Endothelial cell (in vitro differentiated cells): Measurements from ENCODE around the gene MCM8. TPM values are rescaled to one million over a fixed set of nuclear protein-coding genes. Genes with fewer than 3 reads are reported as not detected.

ENCODE experiments used
- DNase-seq: peaks from one replicate; pipeline ENCODE4 v3.0.0; 2021; ENCODE audit warnings: low spot score
- H3K27ac Mint-ChIP-seq: one replicate; pipeline ENCODE4 v1.8.0; 2021; ENCODE audit warnings: mixed read lengths, inconsistent platforms; ENCODE audit not compliant: unreplicated experiment
- H3K27me3 Mint-ChIP-seq: one replicate; pipeline ENCODE4 v1.8.0; 2021; ENCODE audit warnings: mild to moderate bottlenecking, moderate library complexity, mixed read lengths, inconsistent platforms; ENCODE audit not compliant: unreplicated experiment
- H3K36me3 Mint-ChIP-seq: one replicate; pipeline ENCODE4 v1.8.0; 2021; ENCODE audit warnings: mild to moderate bottlenecking, low read depth, mixed read lengths, inconsistent platforms; ENCODE audit not compliant: unreplicated experiment
- H3K4me1 Mint-ChIP-seq: one replicate; pipeline ENCODE4 v1.8.0; 2021; ENCODE audit warnings: mild to moderate bottlenecking, mixed read lengths, inconsistent platforms; ENCODE audit not compliant: unreplicated experiment
- H3K4me3 Mint-ChIP-seq: one replicate; pipeline ENCODE4 v1.8.0; 2021; ENCODE audit warnings: mild to moderate bottlenecking, mixed read lengths, inconsistent platforms; ENCODE audit not compliant: unreplicated experiment
- H3K9me3 Mint-ChIP-seq: one replicate; pipeline ENCODE4 v1.8.0; 2021; ENCODE audit warnings: mixed read lengths, inconsistent platforms; ENCODE audit not compliant: unreplicated experiment
- CTCF ChIP-seq: fragments of 200-600 bp; sonication (generic); IDR thresholded peaks from one replicate; pipeline ENCODE4 v1.5.0; 2021; ENCODE audit warnings: antibody characterized with exemption; ENCODE audit not compliant: unreplicated experiment
- total RNA-seq: library from RNA; stranded (reverse); fragmentation: NEBNext Ultra II Directional; extraction: Animal tissue kit (Norgen Biotek cat#: 25700); gene quantifications from one replicate; pipeline ENCODE4 v1.2.1, GENCODE V29; 2021; ENCODE audit not compliant: unreplicated experiment

MCM8 gene
- total RNA-seq, 1 donor from 2014 or later: 8.2 TPM

- Mint-ChIP-seq H3K4me3 (no peak overlapping the region), H3K36me3 (peaks cover 7% of the 10 kb centered on the region), H3K9me3 (no peaks in the 10 kb centered on the region), H3K27me3 (peaks cover 21% of the 10 kb centered on the region), H3K4me1 (peaks cover 17% of the 10 kb centered on the region), H3K27ac (peak overlapping the region; percentile 6)
- TF ChIP-seq CTCF: no peak
- no peak for DNase-seq
Observed at GRCh38 chr20:6048391-6048790, 97.9 kb downstream of the MCM8 start.

Other genes starting within 250 kb of the MCM8 start
- gene SHLD1, start 200.3 kb upstream of the MCM8 start, total RNA-seq: 7.1 TPM
- gene CHGB, start 39.1 kb upstream of the MCM8 start, total RNA-seq: 0.72 TPM
- gene TRMT6, start 119 bp upstream of the MCM8 start, total RNA-seq: 11.8 TPM
- 29.1 TPM for gene CRLS1, start 55.5 kb downstream of the MCM8 start, total RNA-seq
- 0.13 TPM for gene LRRN4, start 103.4 kb downstream of the MCM8 start, total RNA-seq
- gene FERMT1, start 172.4 kb downstream of the MCM8 start, total RNA-seq: 0.62 TPM